NOMO-1 treated with DMSO at 0.1 percent for 48 hours (cell line): ENCODE results near the gene SVEP1.

ENCODE experiments used
- DNase-seq: peaks from one replicate; lab custom pipeline; 2025; ENCODE audit not compliant: unreplicated experiment; lab: John Stamatoyannopoulos, UW

Gene SVEP1

DNA sequence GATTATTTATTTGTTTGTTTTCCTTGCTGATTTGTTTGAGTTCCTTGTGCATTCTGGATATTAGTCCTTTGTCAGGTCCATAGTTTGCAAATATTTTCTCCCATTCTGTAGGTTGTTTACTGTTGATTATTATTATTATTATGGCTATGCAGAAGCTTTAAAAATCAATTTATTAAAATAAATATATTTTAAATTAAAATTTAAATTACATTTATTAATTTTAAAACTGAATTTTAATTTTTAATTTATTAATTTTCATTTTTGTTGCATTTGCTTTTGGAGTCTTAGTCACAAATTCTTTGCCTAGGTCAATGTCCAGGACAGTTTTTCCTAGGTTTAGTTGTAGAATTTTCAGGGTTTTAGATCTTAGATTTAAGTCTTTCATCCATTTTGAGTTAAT is 50.9 kb downstream of the SVEP1 start:
- no peak for DNase-seq

DNA sequence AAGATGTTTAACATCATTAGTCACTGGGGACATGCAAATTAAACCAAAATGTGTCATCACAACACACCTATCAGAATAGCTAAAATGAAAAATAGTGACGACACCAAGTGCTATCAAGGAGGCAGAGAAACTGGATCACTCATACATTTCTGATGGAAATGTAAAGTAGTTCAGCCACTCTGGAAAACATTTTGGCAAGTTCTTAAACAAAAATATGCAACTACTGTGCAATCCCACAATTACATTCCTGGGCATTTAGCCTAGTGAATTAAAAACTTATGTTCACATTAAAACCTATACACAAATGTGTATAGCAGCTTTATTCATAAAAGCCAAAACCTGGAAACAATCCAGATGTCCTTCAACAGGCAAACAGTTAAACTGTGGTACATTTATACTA is 53.1 kb downstream of the SVEP1 start:
- no peak for DNase-seq

DNA sequence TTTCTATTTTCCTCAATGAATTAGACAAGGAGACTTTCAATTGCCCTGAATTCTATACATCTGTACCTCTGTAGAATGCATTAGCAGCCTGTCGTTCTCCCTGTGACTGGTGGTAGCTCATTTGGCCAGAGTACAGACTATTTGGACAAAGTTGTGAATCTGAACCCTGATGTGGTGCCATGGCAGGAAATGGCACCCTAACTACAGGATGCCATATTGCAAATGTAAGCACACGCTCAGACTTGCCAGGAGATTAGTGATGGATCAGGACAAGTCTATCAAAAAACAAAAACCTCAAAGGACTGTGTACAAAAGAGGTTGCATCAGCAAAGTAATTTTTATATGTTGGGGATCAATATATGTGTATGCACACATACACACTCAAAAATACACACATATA is 58.3 kb downstream of the SVEP1 start:
- DNase-seq = no peak

DNA sequence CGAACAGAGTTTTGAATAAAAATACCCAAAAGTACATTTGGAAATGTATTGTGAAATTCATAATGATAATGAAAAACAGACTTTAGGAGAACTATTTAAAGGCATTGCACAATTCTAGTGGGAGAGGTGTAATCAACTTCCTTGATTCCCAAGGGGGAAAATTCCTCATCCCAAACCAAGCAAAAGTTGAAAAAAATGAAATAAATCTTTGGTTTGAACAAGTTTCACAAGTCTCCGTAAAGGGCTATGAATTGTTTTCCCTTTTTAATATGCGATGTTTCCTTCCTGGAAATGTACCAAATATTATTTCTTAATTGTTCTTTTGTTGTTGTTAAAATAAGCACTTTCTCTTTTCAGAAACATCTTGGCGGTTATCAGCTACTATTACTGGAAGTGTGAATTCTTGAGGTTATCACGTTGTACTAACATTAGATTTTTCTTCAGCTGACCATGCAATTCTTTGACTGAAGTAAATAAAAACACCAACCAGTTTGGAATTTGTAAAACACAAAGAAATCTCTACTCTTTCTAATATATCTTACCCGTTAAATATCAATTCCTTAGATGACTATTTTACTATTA is 59.3 kb downstream of the SVEP1 start:
- no peak for DNase-seq

DNA sequence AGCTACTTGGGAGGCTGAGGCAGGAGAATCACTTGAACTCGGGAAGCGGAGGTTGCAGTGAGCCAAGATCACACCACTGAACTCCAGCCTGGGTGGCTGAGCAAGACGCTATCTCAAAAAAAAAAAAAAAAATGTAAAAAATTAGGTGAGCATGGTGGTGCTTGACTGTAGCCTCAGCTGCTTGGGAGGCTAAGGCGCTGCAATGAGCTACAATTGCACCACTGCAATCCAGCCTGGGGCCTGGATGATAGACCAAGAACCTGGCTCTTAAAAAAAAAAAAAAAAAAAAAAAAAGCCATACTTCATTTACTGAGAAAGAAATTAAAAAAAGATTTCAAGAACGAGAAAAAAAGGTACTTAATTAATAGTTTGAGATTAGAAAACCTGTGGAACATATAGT is 62.1 kb downstream of the SVEP1 start:
- DNase-seq = no peak

DNA sequence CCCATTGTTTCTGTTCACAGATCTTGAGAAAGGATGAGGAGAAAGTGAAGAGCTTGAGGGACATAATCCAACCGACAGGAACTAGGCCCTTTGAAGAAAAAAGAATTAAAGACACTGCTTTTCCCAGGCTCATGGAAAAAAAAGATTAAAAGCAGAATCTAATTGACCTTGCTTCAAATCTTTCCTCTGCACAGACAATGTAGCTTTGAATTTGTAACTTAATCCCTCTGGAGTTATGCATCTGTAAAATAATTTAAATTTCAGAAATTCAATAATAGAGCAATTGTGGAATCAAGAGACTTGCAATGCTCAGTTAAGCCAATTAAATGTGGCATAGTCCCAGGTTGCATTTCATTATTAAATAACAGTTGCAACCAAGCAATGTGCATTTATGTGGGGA is 64.6 kb downstream of the SVEP1 start:
- no peak for DNase-seq

DNA sequence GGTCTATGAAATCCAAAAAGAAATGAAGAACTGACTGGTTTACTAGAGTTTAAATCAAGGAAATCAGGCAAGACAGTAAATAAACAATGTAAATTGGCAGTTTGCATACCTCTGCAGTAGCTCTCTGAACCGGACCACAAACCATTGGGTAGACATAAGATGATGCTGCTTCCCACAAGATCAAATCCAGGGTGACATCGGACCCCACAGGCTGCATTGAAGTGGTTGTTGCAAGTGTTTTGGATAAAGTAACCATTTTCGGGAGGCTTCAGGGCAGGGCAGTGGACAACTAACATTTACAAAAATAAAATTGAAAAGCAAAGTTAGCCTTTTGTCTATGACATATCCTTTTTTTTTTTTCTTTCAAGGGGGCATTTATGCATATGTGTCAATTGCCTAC is 66.7 kb downstream of the SVEP1 start:
- no peak for DNase-seq

DNA sequence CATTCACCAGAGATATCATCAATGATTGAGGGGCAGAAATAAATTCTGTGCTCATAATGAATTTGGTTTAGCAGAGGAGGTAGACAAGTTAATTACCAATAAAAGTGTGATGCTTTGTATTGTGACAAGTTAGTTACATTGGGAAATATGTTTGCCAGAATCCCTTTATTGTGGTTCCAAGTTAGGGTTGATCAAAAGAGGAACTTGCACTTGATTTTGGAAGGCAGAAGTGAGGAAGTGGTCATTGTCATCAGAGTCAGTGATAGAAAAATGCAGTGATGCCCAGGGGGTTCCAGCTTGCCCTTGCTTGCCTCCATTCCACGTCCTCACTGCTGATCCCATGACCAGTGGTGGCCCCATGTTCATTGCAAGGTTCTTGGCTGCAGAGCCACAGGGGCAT is 69.7 kb downstream of the SVEP1 start:
- DNase-seq = peak; percentile 49

DNA sequence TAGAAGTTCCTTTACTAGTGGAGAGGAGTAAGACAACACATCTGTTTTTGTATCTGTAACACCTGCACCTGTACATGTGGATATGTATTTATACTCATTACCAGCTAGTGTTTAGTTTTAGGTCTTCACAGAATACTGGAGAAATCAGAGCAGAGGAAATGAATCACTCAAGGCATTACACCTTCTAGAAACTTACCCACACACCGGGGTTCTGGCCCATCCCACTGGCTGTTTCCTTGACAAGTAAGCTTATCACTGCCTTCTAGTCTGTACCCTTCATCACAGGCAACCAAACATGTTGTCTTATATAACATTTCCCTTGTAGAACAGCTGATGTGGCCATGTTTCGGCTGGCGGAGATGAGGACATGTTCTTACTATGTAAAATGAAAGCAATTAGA is 76.7 kb downstream of the SVEP1 start:
- DNase-seq = no peak

DNA sequence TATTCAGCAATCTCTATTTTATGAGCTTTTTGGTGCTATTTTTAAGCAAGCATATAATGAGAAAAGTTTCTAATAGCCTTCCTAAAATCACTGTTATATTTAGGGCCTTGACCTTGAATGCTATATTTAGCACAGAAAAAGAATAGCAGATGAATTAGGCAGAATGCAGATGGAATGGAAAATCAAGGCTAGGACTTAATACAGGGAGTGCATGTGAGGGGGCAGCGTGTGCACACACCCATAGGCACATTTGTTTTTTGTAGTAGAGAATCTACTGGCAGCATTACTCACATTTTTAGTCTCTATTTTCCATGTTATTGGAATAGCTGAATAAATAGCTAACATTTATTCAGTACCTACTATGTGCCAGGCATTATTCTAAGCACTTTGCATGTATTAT is 79.9 kb downstream of the SVEP1 start:
- no peak for DNase-seq

DNA sequence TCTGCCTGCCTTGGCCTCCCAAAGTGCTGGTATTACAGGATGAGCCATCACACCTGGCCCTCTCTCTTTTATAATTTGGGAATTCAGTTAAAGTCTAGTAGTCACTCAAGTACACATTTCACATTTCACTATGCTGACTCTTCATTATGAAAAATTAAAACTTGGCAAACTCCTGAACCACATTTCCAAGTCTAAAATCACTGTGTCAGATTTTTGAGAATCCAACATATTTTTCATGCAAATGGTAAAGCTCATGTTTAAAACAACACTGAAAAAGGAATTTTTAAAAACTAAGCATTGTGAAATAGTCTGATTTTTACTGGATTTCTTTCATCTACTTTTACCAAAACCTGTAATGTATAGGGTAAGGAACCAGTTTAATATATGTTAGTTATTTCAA is 92.3 kb downstream of the SVEP1 start:
- no peak for DNase-seq

DNA sequence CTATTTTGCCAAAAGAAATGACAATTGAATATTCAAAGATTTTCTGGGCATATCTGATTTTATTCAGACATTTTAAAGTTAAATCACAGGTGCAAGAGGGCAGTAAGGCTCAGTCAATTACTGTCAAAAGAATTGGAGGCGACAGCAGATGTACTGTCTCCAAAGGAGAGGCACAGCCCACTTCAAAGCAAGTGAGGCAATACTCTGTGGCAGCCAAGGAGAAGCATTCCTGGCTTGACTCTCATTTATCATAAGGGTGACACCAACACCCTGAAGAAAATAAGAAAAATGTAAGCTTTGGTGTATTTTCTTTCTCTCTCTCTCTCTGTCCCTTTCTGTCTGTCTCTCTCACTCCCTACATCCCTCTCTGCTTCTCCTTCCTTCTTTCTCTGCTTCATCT is 93.3 kb downstream of the SVEP1 start:
- DNase-seq = no peak

DNA sequence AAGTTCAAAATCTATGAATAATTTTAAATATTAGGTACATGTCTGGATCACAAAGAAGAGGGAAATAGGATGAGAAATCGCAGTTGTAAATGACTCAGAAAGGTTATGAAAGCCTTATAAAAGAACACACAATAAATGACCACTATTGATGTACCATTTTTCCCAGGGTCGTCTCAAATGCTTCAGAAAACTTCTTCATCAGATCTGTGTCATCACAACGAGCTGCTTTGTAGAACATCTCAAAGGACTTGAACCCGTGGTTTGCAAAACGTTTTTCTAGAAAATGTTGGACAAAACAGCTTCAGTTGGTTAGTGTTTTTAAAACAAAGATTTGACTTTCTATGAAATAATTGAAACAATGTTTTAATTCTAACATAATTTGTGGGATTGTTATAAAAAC is 100.1 kb downstream of the SVEP1 start:
- no peak for DNase-seq

DNA sequence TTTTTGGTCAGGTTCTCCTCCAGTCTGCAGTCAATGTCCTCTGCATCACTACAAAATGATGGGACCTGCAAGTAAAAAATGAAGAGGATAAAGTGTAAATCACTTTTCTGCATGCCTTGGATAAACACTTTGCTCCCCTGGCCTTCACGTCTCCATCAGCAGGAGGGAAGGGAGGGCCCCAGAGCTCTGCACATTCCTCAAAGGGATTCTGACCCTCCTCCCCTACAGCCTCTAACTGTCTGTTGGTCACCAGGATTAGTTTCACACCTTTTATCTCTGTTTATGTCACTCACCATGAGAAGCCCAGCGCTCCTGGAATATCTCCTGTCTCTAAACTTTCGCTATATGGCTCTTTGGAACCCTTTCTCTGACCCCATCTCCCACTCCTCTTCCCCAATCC is 103.3 kb downstream of the SVEP1 start:
- DNase-seq = no peak

DNA sequence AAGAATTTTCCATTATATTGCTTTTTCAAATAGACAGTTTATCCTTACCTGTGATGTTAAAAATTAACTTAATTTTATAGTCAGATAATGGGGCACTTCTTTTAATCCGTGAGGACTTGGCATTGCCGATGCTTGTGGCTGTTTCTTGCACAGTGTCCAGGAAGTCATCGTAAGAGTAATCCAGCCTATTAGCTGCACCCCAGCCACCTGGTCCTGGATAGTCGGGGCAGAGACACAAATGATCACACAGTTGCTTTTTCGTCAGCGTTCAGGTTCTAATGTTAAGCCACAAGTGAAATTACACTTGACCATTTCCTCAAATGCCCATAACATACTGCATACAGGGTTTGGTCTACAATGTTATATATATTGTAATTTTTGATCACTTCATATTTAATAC is 107.4 kb downstream of the SVEP1 start:
- no peak for DNase-seq

DNA sequence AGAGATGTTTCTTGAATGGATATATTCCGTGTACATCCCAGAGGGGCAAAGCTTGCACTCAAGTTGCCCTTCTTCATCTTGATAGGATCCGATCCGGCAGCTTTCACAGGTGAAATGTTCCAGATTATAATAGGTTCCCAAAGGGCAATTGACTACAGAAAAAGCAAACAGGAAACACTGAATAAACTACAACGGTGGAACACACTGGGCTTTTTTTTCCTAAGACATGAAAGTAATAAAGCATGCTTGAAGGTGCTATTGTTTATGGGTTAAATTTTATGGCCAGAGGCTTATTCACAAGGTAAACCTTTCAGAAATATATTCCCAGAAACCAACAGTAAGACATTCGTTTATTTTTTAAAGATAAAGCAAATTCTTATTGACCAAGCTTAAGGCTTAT is 110.6 kb downstream of the SVEP1 start:
- DNase-seq = no peak

DNA sequence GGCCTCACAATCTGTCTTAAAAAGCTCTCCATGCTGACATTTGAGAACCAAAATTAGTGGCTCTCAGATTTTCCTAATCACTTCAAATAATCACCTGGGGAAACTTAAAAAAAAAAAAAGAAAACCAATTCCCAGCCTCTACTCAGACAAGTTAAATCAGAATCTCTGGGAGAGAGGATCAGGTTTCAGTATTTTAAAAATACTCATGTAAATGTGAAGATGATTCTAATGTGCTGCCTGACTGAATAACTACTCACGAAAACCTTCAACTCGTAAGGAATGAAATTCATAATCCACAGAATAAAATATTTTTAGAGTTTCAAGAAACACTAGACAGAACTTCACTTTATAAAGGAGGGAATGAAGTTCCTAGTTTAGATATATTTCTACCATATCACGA is 114.4 kb downstream of the SVEP1 start:
- no peak for DNase-seq

DNA sequence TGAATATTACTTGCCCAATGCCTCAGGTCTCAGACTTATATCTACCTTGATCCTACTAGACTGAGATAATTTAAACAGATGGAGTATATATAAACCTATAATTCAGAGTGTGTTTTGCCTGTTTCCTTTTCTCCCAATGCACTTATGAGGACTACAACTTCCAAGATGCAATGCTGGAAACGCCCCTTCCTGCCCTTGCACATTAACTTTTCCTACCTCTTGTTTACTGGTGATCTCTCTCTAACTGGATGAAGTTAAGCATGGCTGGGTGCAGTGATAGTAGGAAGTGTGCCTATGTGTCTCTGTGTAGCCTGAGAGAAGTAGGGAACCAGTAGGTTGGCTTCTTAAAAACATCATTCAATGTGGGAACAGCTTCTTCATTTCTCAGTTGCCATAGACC is 115.2 kb downstream of the SVEP1 start:
- DNase-seq = no peak

DNA sequence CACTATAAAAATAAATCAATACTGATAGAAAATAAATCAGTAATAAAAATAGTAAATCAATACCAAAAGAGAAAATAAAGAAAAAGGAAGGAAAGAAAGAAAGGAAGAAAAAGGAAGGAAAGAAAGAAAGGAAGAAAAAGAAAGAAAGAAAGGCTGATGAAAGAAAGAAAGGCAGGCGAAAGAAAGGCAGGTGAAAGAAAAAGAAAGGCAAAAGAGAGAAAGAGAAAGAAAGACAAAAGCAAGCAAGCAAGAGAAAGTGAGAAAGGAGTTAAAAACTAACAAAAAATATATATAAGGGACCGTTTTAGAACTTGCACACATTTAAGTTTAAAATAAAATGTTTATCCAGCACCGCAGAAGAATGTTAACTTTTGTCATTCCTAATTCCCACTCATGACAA is 116.0 kb downstream of the SVEP1 start:
- no peak for DNase-seq

DNA sequence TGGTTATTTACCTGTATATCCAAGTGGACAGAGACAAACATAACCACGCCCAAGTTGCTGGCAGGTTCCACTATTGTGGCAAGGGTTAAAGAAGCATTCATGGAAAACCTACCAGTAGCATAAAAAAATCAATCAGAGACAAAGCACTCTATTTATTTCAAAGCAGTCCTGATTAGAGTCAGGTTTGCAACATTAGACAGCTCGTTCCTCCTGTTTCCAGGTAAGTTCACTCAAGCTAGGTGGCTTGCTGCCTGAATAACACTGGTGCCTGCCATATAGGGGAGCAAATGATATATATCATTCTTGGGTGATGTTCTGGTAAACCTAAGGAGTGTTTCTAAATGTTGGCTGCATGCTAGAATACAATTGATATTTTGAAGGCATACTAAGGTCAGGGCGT is 122.3 kb downstream of the SVEP1 start:
- DNase-seq = no peak

DNA sequence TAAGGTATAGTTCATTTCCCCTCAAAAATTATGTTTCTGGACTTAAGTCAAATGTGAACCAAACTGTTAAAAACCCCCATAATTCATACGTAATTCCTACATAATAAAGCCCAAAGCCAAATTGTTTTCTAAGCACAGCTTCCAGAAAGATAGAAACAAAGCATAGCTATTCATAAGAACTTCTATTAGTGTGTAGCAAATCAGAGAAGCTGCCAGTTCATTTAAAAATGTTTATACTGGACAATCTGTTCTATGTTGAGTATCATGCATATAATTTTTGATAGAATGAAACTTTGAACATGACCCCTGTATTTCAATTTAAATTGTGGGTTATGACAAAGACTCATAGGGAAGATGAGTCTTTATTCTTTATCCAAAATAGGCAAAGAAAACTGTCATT is 122.9 kb downstream of the SVEP1 start:
- DNase-seq = no peak

DNA sequence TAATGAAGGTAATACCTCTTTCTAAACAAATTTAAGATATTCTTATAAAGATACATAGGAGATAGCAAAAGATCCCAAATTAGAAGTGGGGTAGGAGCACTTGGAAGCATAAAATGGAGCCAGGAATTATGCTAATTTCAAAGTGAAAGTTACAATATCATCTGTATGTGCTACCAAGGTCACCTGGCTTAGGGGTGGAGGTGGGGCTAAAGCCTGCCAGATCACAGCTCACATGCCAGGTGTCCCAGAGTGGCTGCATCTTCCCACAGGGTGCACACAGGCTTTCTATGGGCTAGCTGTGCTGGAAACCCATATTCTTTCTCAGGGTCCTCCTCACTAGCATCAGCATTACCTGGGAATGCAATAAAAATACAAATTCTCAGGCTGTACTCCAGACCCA is 123.7 kb downstream of the SVEP1 start:
- DNase-seq = no peak

DNA sequence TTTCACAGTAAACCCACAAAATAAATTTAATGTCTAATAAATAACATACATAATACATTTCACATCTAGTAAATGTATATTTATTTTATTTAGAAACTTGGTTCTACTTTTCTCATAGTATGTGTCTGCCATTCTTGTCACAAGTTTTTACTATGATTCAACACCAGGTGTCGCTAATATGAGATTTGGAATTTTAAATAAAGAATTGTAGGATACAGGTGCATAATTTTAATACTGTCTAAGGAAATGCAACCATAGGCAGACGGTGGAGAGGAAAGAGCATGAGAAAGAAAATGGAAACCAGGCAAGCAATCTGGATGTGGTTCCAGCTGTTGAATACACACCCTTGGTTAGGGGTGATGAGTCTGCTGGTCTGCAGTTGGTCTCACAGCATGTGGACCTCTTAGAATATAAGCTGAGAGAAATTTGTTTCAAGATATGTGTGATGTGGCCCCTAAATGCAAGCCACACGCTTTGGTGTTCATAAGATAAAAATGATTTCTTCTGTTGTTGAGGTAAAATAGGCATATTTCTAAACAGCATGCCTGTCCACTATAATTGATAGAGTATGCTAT is 127.2 kb downstream of the SVEP1 start:
- no peak for DNase-seq

DNA sequence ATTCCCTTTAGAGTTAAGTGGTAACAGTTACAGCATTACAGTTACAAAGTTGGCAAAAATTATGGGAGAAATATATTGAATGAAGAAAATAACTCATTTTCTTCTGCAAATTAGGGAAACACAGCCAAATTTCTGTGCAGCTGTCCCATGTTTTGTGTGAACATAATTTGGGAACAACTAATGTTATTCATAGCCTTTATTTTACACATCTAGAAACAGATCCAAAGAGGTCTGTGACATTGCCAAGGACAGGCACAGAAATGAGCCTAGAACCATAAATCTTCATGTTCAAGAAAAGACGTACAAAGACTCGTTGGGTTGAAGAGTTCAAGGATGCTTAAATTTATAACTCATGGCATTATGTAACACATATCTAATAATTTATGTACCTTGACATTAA is 127.8 kb downstream of the SVEP1 start:
- no peak for DNase-seq
